ENCODE results near the gene U2AF2. TPM values are rescaled to one million over a fixed set of nuclear protein-coding genes. Genes with fewer than 3 reads are reported as not detected.

U2AF2 gene
- total and polyA plus RNA-seq, 9 of the 15 experiments (the other 6 are each of a cell fraction or from before 2014, with no cell fraction given), result 3.0 to 331 (median 157) TPM

- Histone ChIP-seq H3K4me1 (replicated peaks in 1 of 2; ENCODE audit: control insufficient read depth in 2 of 2, insufficient read depth in 2 of 2, low read length in 2 of 2) (peaks cover 0 to 12% of the 10 kb centered on the region in 2 experiments; a peak in 2 of 5 replicates), H3K9me3 (replicated peaks; ENCODE audit: control insufficient read depth, insufficient read depth, low read depth, low read length) (no peaks in the 10 kb centered on the region), H3K9ac (ENCODE audit: insufficient read depth in 1 of 2, low read depth in 2 of 2, low read length in 2 of 2) (no peak overlapping the region), H3K4me2 (ENCODE audit: insufficient read depth, low read length) (no peak overlapping the region), H4K20me1 (replicated peaks; ENCODE audit: control insufficient read depth, insufficient read depth, low read length) (peaks cover 3% of the 10 kb centered on the region), H3K4me3 (no peak overlapping the region), H3K36me3 (ENCODE audit: control insufficient read depth, insufficient read depth, low read length) (peaks cover 81% of the 10 kb centered on the region; the same call in 2 of the 3 replicates), H3K9me1 (ENCODE audit: control insufficient read depth, insufficient read depth, low read length) (peaks cover 4% of the 10 kb centered on the region), H3K79me2 (ENCODE audit: control insufficient read depth, insufficient read depth, low read length) (no peaks in the 10 kb centered on the region), H2AFZ (ENCODE audit: low read depth, low read length) (no peak overlapping the region), H3K27me3 (ENCODE audit: control insufficient read depth in 2 of 2, insufficient read depth in 2 of 2, low read length in 2 of 2) (no peaks in the 10 kb centered on the region), H3K27ac (ENCODE audit: extremely low read depth, low read depth, low read length) (no peak overlapping the region)
- ChIA-PET POLR2A (no interaction called here), CTCF (ENCODE audit: low intra/inter-chr PET ratio) (no interaction called here)
- no TSS peak for BruUV-seq (replicated peaks)
- no peak for DNase-seq (ENCODE audit: extremely low read depth in 1 of 4, low spot score in 3 of 4)
- in situ Hi-C loops (cut with MboI) (no loop called here), intact Hi-C loops (cut with micrococcal nuclease) (no loop called here)
- WGBS (ENCODE audit: insufficient coverage, low coverage, missing lambda C conversion rate), result 96% methylated on average over 16 of the region's 23 CpGs
- FAIRE-seq, result no peak
- TF ChIP-seq AFF4 (CRISPR knock-in tag; IDR thresholded peaks at IDR 0.05) (no peak), POLR2G (IDR thresholded peaks at IDR 0.05; ENCODE audit: low read depth, low read length) (peak; percentile 55), NR2F6 (CRISPR knock-in tag; IDR thresholded peaks at IDR 0.05) (no peak), RAD51 (IDR thresholded peaks at IDR 0.05; ENCODE audit: borderline replicate concordance, low read depth) (no peak), ZKSCAN1 (IDR thresholded peaks at IDR 0.05; ENCODE audit: low read depth, low read length) (no peak), FOXJ2 (tag; IDR thresholded peaks at IDR 0.05) (no peak), RERE (CRISPR knock-in tag; IDR thresholded peaks at IDR 0.05; ENCODE audit: borderline replicate concordance) (no peak)
- ATAC-seq, result no peak
Measured at GRCh38 chr19:55695511-55696290, 40.9 kb downstream of the U2AF2 start.

Data from K562 (cell line).